ENCODE data around the gene GAREM1.

The GAREM1 gene

GRCh38 chr18:32459361-32460101 is 11.2 kb downstream of the GAREM1 start:
- no peak for DNase-seq (ENCODE audit: low spot score)

- no peak for DNase-seq (ENCODE audit: low spot score)
Observed at GRCh38 chr18:32455361-32455760, 15.3 kb downstream of the GAREM1 start.

- no peak for DNase-seq (ENCODE audit: low spot score)
Observed at GRCh38 chr18:32454593-32454992, 16.1 kb downstream of the GAREM1 start.

- DNase-seq (ENCODE audit: low spot score), result no peak
Observed at GRCh38 chr18:32450874-32451273, 19.8 kb downstream of the GAREM1 start.

GRCh38 chr18:32450026-32450691 is 20.5 kb downstream of the GAREM1 start:
- DNase-seq (ENCODE audit: low spot score), result no peak

GRCh38 chr18:32446780-32447179 is 23.9 kb downstream of the GAREM1 start:
- no peak for DNase-seq (ENCODE audit: low spot score)

- DNase-seq (ENCODE audit: low spot score), result no peak
Observed at GRCh38 chr18:32445846-32446245, 24.8 kb downstream of the GAREM1 start.

- DNase-seq (ENCODE audit: low spot score), result no peak
Observed at GRCh38 chr18:32443706-32444215, 26.9 kb downstream of the GAREM1 start.

- DNase-seq (ENCODE audit: low spot score), result no peak
Observed at GRCh38 chr18:32443033-32443705, 27.5 kb downstream of the GAREM1 start.

- no peak for DNase-seq (ENCODE audit: low spot score)
Observed at GRCh38 chr18:32442575-32442974, 28.1 kb downstream of the GAREM1 start.

- DNase-seq (ENCODE audit: low spot score), result no peak
Observed at GRCh38 chr18:32441533-32441932, 29.1 kb downstream of the GAREM1 start.

- DNase-seq (ENCODE audit: low spot score), result no peak
Observed at GRCh38 chr18:32440518-32440917, 30.2 kb downstream of the GAREM1 start.

- DNase-seq (ENCODE audit: low spot score), result peak; percentile 2
Observed at GRCh38 chr18:32439802-32440201, 30.9 kb downstream of the GAREM1 start.

- peak; percentile 11 for DNase-seq (ENCODE audit: low spot score)
Observed at GRCh38 chr18:32439241-32439640, 31.4 kb downstream of the GAREM1 start.

- DNase-seq (ENCODE audit: low spot score), result no peak
Observed at GRCh38 chr18:32438173-32438572, 32.5 kb downstream of the GAREM1 start.

GRCh38 chr18:32437100-32437834 is 33.4 kb downstream of the GAREM1 start:
- no peak for DNase-seq (ENCODE audit: low spot score)

- DNase-seq (ENCODE audit: low spot score), result no peak
Observed at GRCh38 chr18:32435631-32436500, 34.8 kb downstream of the GAREM1 start.

GRCh38 chr18:32431753-32432152 is 38.9 kb downstream of the GAREM1 start:
- DNase-seq (ENCODE audit: low spot score), result no peak

GRCh38 chr18:32429402-32429801 is 41.3 kb downstream of the GAREM1 start:
- no peak for DNase-seq (ENCODE audit: low spot score)

- no peak for DNase-seq (ENCODE audit: low spot score)
Observed at GRCh38 chr18:32427084-32427900, 43.4 kb downstream of the GAREM1 start.

Data from activated CD4-positive, alpha-beta T cell treated with anti-CD3 and anti-CD28 coated beads, Interleukin-2, Interleukin-4, amounts not matched to agents 100 ng/mL and 50 ng/mL, durations not matched to agents 16 hours and 8 hours (primary cell).